GM08714 (cell line): Measurements from ENCODE around the gene TNNT3.
"Not testable (repeated sequence)": the region's sequence is repeated elsewhere in the genome, so short reads cannot be mapped to it uniquely, and the experiment has no call there.

ENCODE experiments used
- H3K4me3 ChIP-seq: fragments of 200-500 bp; sonication (Bioruptor generic); 2 replicates; pipeline ENCODE4 v1.5.1; 2014; ENCODE audit warnings: mild to moderate bottlenecking, low read length, inconsistent platforms
- ZNF274 ChIP-seq: IDR thresholded peaks from 2 replicates; pipeline ENCODE4 v1.6.1; 2012; ENCODE audit warnings: mild to moderate bottlenecking, low read depth, low read length

Gene TNNT3

DNA sequence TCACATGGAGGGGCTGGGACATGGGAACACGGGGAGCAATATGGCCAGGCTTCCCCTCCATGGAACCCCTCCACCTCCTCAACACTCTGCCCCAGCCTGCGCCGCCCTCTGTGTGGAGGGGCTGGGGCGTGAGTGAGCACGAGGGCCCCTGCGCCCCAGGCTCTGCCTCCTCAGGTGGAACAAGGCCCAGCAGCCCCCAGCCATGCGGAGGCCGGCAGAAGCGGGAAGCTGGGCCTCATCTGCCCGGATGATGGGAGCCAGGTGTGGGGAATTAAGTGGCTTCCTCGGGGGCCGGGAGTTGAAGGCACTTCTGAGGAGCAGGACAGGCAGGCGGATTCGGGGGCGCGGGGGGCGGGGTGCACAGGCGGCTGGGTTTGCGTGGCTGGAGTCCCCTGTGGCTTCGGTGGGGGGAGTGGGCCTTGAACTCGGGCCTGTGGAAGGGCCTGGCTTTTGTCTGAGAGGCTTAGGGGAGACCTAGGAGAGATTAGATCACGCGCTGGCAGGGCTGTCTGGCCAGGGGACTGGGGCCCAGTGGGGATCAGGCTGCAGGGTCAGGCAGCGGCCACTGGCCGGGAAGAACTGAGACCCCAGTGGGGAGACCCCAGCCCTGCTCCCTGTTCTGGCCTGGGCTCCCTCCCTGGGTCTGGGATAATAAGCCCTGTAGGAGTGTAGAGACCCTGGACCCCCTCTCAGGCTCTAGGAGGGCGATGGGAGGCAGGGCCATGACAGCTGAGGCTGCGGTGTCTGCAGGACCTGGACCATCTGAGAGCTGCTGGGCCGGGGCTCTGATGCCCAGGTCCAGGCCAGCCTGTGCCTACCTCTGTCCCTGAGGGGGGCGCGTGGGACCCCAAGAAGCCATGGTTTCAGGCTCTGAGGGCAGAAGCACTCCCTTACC, 41.1 kb upstream of the TNNT3 start:
- no peak for TF ChIP-seq ZNF274
- H3K4me3 ChIP-seq: no peak overlapping the region

DNA sequence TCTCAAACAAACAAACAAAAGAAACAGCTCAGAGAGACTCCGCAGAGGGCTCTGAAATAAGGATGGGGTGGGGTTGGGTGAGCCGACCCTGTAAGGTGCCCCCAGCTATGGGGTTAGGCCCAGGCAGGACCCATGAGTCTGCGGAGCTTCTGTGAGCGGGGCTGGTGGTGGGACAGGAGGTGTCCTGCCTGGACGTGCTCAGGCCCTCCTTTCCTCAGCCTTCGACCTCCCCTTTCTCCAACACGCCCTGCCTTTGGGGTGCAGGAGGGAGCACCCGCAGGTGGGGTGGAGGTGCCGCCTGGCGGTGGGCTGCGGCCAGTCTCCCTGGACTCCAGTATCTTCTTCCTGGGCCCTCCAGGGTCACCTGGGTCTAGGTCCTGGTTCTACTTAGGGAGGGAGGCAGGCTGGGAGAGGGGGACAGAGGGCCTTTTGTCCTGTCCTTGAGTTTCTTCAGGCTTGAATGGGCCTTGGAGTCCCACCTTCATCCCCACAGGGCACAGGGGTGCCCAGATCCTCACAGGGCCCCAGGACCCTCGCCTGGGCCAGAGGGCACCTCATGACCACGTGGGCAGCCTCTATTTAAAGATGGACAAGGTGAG, 40.1 kb upstream of the TNNT3 start:
- no peak overlapping the region for H3K4me3 ChIP-seq
- no peak for TF ChIP-seq ZNF274

DNA sequence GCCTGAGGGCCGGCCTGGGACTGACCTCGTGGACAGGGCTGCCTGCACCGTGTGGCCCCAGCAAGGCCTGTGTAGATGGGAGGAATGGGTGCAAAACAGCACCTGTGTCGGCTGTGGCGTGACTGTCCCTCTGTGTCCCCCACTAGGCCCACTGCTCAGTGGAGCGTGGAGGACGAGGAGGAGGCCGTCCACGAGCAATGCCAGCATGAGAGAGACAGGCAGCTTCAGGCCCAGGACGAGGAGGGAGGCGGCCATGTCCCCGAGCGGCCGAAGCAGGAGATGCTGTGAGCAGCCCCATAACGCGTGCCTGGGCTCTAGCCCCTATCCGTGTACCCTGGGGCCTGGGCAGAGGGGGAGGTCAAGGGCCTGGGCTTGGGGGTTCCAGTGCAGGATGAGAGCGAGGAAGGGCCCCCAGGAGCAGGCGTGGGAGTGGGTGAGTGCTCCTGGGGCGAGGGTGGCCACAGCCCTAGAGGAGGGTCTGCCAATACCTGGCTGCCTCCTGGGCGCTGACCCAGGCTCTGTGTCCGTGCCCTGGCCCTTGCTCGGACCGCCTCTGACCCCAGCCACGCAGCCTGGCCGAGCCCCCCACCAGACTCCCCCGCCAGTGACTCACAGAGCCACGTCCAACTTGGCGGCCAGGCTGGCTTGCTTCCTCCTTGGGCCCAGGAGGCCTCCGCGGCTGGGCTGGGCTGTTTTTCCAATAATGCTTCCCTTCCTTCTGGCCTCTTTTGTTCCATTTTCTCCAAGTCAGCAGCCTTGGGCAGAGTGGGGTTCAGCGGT, 39.4 kb upstream of the TNNT3 start:
- TF ChIP-seq ZNF274: no peak

DNA sequence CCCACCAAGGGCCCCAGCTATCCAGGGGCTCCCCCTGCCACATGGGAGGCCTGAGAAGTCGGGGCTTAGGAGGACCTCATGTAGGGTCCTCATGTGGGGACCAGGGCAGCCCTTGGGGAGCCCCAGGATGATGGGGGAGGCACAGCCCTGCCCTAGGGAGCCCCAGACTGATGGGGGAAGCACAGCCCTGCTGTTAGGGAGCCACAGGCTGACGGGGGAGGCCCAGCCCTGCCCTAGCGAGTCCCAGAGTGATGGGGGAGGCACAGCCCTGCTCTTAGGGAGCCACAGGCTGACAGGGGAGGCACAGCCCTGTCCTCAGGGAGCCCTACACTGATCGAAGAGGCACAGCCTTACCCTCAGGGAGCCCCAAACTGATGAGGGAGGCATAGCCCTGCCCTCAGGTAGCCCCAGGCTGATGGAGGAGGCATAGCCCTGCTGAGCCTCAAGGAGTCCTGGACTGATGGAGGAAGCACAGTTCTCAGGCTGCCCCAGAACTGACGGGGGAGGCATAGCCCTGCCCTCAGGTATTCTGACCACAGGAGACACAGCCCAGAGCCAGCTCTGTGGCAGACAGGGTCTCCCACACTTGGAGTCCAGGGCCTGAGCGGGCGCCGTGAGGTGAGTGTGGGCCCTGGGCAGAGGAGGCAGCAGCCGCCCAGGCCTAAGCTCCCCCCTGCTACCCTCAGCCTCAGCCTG, 38.6 kb upstream of the TNNT3 start:
- TF ChIP-seq ZNF274: no peak
- no peak overlapping the region for H3K4me3 ChIP-seq

More for the DNA sequence above, 39.4 kb upstream of the TNNT3 start:
- no peak overlapping the region for H3K4me3 ChIP-seq

DNA sequence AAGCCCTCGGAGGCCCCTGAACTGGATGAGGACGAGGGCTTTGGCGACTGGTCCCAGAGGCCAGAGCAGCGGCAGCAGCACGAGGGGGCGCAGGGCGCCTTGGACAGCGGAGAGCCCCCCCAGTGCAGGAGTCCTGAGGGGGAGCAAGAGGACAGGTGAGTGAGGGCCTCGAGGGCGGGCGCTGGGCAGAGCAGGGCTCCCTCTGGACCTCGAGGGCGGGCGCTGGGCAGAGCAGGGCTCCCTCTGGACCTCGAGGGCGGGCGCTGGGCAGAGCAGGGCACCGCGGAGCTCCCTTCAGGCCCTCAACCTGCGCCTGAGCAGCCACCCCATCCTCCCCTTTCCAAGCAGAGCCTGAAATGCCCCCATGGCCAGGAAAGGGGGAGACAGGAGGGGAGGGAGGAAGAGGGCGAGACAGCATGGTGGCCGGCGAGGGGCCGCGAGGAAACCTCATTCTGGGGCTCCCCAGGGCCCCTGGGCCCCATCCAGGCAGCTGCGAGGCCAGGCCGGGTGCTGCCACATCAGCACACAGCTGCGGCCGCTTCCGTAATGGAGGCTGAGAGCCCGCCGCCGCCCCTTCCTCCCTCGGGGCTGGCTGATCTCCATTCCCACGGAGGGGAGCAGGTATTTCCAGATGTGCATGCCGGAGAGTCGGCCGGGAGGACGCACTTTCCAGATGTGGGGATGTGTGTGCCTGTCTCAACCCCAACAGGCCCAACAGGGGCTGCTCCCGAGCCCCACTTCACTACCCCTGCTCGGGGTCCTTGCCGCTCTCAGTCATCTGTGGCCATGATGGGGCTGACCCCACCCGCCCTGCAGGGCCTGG, 37.9 kb upstream of the TNNT3 start:
- TF ChIP-seq ZNF274: no peak

DNA sequence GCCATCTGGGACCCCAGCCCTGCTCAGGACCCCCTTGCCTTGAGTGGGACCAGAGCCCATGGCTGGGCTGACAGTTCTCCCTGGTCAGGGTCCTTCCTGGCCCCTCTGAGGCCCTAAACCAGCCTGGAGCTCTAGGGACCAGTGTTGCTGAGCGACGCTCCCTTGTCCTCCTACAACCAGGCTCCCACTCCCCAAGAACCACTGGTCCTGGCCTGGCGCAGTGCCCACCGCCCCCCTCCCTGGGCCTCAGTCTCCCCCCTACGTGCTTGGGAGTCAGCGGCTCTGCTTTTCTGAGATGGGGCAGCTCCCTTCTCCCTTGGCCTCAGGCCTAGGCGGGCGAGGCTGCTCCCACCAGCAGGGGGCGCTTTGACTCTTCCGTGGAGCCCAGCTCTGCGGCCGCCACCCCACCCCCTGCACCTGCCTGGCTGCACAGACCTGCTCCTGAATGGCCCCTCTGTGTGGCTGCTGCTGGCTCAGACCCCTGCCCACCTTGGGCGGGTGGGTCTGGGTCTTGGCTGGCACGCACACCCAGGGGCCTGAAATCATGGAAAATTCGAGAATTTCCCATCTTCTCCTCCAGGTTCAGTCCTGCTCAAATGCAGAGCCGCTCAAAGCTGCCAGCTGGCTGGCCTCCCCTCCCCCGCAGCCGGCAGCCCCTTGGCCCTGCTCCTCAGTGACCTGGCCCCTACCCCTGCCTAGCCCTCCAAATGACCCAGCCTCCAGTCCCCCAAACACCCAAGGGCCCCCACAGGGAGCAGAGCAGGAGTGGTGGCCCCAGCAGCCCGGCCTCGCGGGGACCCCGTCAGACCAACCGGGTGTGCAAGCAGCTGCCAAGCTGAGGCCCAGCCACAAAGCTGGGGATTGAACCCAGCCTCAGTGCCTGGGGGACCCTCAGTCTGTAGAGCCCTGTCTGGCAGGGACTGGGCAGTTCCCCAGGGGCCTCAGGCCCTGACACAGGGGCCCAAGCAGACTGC, 37.0 kb upstream of the TNNT3 start:
- no peak overlapping the region for H3K4me3 ChIP-seq
- no peak for TF ChIP-seq ZNF274

More for the DNA sequence above, 37.9 kb upstream of the TNNT3 start:
- H3K4me3 ChIP-seq: no peak overlapping the region

DNA sequence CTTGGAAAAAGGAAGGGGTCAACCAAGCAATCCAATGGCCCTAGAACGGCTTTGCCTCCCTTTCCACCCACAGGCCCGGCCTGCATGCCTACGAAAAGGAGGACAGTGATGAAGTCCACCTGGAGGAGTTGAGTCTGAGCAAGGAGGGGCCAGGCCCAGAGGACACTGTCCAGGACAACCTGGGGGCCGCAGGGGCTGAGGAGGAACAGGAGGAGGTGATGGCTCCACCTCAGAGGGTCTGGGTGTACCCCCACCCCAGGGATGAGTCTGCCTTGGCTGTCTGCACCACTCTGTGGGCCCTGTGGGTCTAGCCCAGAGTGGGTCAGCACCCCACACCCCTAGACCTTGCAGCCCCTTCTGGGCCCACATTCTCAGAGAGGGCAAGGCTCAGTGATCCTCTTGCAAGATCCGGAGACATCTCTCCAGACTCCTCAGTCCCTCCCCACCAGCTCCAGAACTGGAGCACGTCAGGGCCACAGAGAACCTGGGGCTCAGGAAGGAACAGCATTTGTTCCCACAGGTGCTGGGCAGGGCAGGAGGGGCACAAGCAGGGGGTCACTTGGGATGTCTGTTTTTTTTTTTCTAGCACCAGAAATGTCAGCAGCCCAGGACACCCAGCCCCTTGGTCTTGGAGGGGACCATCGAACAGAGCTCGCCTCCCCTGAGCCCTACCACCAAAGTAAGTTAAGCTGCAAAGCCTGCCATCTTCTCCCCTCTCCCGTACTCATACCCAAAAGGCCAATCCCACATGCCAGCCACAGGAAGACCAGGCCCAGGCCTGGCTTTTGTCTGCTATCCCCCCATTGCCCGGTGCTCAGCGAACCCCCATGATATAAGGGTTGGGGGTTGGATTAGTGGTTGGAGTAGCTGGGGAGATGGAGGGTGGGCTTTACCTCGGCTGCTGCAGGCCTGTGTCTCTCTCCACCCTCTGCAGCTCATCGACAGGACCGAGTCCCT, 35.9 kb upstream of the TNNT3 start:
- no peak for TF ChIP-seq ZNF274
- H3K4me3 ChIP-seq: no peak overlapping the region

DNA sequence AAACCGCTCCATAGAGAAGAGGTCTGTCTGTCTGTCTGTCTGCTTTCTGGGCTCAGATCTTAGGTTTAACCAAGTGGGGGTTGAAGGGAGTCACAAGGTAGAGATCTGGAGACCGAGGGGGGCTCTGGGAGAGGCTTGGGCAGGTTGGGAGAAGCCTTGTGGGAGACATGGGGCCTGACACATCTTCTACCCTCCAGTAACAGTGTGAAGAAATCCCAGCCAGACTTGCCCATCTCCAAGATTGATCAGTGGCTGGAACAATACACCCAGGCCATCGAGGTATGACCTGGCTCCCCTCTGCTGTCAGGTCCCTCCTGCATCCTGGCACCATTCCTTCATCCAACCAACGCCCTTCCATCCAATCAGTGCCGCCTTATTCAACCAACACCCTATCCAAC, 35.2 kb upstream of the TNNT3 start:
- TF ChIP-seq ZNF274: no peak
- H3K4me3 ChIP-seq: no peak overlapping the region

DNA sequence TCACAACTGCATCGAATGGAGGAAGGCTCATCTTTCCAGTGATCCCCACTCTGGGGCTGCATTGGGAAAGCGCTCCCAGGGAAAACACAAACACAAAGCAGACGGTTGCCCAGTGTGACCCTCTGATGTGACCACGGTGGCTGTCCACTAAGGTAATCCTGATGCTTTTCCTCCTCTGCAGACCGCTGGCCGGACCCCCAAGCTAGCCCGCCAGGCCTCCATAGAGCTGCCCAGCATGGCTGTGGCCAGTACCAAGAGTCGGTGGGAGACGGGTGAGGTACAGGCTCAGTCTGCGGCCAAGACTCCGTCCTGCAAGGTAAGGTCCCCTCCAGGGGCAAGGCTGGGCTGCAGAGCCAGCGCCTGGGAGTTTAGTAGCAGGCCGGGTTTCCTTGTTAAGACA, 33.0 kb upstream of the TNNT3 start:
- not testable (repeated sequence) for H3K4me3 ChIP-seq

DNA sequence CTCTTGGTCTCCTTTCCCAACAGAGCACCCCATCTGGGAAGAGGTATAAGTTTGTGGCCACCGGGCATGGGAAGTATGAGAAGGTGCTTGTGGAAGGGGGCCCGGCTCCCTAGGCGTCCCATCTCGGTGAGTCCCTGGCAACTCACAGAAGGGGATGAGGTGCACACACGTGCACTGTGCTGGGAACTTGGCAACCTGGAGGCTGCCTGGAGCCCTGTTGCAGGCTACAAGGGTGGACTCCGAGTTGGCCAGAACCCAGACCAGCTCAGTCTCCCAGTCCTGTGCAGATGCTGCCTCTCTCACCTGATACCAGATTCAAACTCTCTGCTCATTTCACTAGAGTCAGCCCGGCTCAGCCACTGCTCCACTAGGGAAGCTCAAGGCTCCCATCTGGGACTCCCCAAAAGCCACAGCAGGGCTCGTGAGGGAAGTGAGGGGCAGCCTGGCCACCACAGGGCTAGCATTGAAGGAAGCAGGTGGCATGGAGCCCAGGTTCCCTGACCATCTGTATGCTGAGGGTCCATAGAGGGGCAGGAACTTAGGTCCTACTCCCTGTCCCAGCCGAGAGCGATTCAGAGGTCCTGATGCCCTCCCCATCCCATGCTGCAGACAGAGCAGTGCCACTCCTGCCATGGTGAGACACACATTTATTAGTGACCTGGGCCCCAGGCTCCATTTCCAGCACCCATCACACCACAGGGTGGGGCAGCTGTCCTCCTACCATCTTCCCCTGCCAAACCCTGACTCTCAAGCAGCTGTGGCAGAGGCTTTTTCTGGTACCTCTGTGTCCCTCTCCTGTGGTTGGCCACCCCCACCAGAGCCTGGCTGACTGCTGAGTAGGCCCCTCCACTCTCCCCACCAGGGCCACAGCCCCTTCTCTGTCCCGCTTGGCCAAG, 31.8 kb upstream of the TNNT3 start:
- H3K4me3 ChIP-seq: no peak overlapping the region
- TF ChIP-seq ZNF274: no peak
